GM12878 (cell line): ENCODE measurements around the gene COL23A1. TPM values are rescaled to one million over a fixed set of nuclear protein-coding genes. Genes with fewer than 3 reads are reported as not detected.

Experiments
- ATAC-seq: fragments of 200-7000 bp; cut with Tn5 transposase; 3 replicates; pipeline ENCODE4 v1.9.1; 2020; ENCODE audit warnings: mild to moderate bottlenecking, moderate library complexity
- BruUV-seq: library from RNA; stranded (reverse); fragments of 400-500 nt; replicated peaks from 2 replicates; lab custom pipeline; 2021; lab: Mats Ljungman, UMichigan
- CTCF ChIA-PET: fragments of 300-600 bp; sonication (Branson Sonifier 250); formaldehyde crosslinking; extraction: SDS; loops from one replicate; lab custom pipeline; 2021; ENCODE audit warnings: inconsistent platforms; lab: Yijun Ruan, JAX
- POLR2A ChIA-PET: fragments of 350-600 bp; formaldehyde crosslinking; extraction: SDS; loops from one replicate; lab custom pipeline; 2021; ENCODE audit warnings: inconsistent platforms; lab: Charles Lee
- RAD21 ChIA-PET: fragments of 300-600 bp; sonication (Branson Sonifier 250); formaldehyde crosslinking; loops from one replicate; lab custom pipeline; 2023; ENCODE audit warnings: antibody characterized with exemption; ENCODE audit not compliant: unreplicated experiment; lab: Charles Lee
- SMC1A ChIA-PET: fragments of 300-600 bp; sonication (Branson Sonifier 250); formaldehyde crosslinking; loops from one replicate; lab custom pipeline; 2023; ENCODE audit not compliant: unreplicated experiment, uncharacterized antibody; lab: Charles Lee
- DNase-seq: peaks from one replicate; pipeline ENCODE4 v3.0.0-alpha.2; 2011; ENCODE audit warnings: low read depth, low spot score
- FAIRE-seq: peaks from 3 replicates; lab custom pipeline; 2011; peaks lifted over from hg19 to GRCh38; lab: Jason Lieb, UNC
- H2AFZ ChIP-seq: 2 replicates; pipeline ENCODE4 v1.6.0; 2011; ENCODE audit warnings: low read depth, low read length, control low read depth; ENCODE audit not compliant: control insufficient read depth
- H3K27ac ChIP-seq: 2 replicates; pipeline ENCODE4 v1.5.1; 2011; ENCODE audit warnings: control low read depth; ENCODE audit not compliant: control insufficient read depth, insufficient read depth
- H3K27me3 ChIP-seq, 2 experiments: replicated peaks in 1 of 2; 2 replicates each; pipeline versions ENCODE4 v1.6.0 to v1.6.1; 2011; ENCODE audit warnings: low read length in 1 of 2; ENCODE audit not compliant: control insufficient read depth in 2 of 2, insufficient read depth in 2 of 2
- H3K36me3 ChIP-seq, 2 experiments: 2 replicates each; pipeline ENCODE4 v1.5.1; 2011; ENCODE audit warnings: low read length in 1 of 2; ENCODE audit not compliant: control insufficient read depth in 2 of 2, insufficient read depth in 2 of 2
- H3K4me1 ChIP-seq: 2 replicates; pipeline ENCODE4 v1.6.1; 2011; ENCODE audit warnings: mild to moderate bottlenecking, low read length, moderate library complexity, mixed read lengths; ENCODE audit not compliant: control insufficient read depth, insufficient read depth
- H3K4me2 ChIP-seq: 2 replicates; pipeline ENCODE4 v1.6.0; 2011; ENCODE audit warnings: control low read depth; ENCODE audit not compliant: control insufficient read depth, insufficient read depth
- H3K4me3 ChIP-seq: fragments of 200-600 bp; sonication (generic); 2 replicates; pipeline ENCODE4 v1.5.1; 2016
- H3K79me2 ChIP-seq: 2 replicates; pipeline ENCODE4 v1.6.0; 2011; ENCODE audit warnings: low read length; ENCODE audit not compliant: control insufficient read depth, insufficient read depth
- H3K9ac ChIP-seq: 2 replicates; pipeline ENCODE4 v1.8.0; 2011; ENCODE audit warnings: low read length, control low read depth, mixed read lengths; ENCODE audit not compliant: control insufficient read depth, insufficient read depth
- H3K9me3 ChIP-seq: replicated peaks from 3 replicates; pipeline ENCODE4 v1.5.1; 2011; ENCODE audit warnings: mild to moderate bottlenecking, low read length; ENCODE audit not compliant: control insufficient read depth, insufficient read depth
- H4K20me1 ChIP-seq: 2 replicates; pipeline ENCODE4 v1.6.0; 2011; ENCODE audit not compliant: control insufficient read depth, insufficient read depth
- CBX3 ChIP-seq: fragments of 200-600 bp; sonication (generic); IDR thresholded peaks from 2 replicates; pipeline ENCODE4 v1.6.1; 2016; ENCODE audit warnings: low read depth, borderline replicate concordance
- CUX1 ChIP-seq: IDR thresholded peaks from 2 replicates; pipeline ENCODE4 v1.6.1; 2012; ENCODE audit warnings: improper control_type of control experiment, low read depth, low read length; ENCODE audit not compliant: insufficient replicate concordance
- HCFC1 ChIP-seq: fragments of 150-350 bp; IDR thresholded peaks from 2 replicates; pipeline ENCODE4 v1.6.1; 2014; ENCODE audit warnings: low read length
- IRF5 ChIP-seq: fragments of 450-650 bp; IDR thresholded peaks from 2 replicates; pipeline ENCODE4 v1.6.1; 2017; ENCODE audit warnings: borderline replicate concordance
- NFIC ChIP-seq: IDR thresholded peaks from 2 replicates; pipeline ENCODE4 v1.6.1; 2012; ENCODE audit warnings: low read depth, mild to moderate bottlenecking, inconsistent platforms, low read length, moderate library complexity
- PKNOX1 ChIP-seq: fragments of 450-650 bp; IDR thresholded peaks from 2 replicates; pipeline ENCODE4 v1.6.1; 2016; ENCODE audit warnings: mild to moderate bottlenecking
- SMC3 ChIP-seq: IDR thresholded peaks from 2 replicates; pipeline ENCODE4 v1.6.1; 2011; ENCODE audit warnings: low read length, improper control_type of control experiment, borderline replicate concordance
- ZBTB33 ChIP-seq: fragments of 450-650 bp; IDR thresholded peaks from 2 replicates; pipeline ENCODE4 v1.6.1; 2017; ENCODE audit warnings: mild to moderate bottlenecking
- ZNF687 ChIP-seq: fragments of 450-650 bp; IDR thresholded peaks from 2 replicates; pipeline ENCODE4 v1.6.1; 2017; ENCODE audit warnings: mild to moderate bottlenecking, moderate library complexity
- ZSCAN29 ChIP-seq: fragments of 450-650 bp; IDR thresholded peaks from 2 replicates; pipeline ENCODE4 v1.6.1; 2017; ENCODE audit warnings: mild to moderate bottlenecking, moderate library complexity
- WGBS: methylation state at CpG from one replicate; pipeline ENCODE4 v1.1.6; 2016; ENCODE audit warnings: low lambda C conversion rate; ENCODE audit not compliant: insufficient replicate concordance, insufficient coverage; ENCODE audit errors: missing lambda C conversion rate; 5-methylcytosine and 5-hydroxymethylcytosine counted together
- in situ Hi-C: fragments of 300-500 bp; cut with MboI; formaldehyde crosslinking; loops from 9 replicates; pipeline ENCODE4 v1.14.3; 2018; ENCODE audit warnings: mixed read lengths
- intact Hi-C: fragments of 100-400 bp; cut with micrococcal nuclease; formaldehyde crosslinking; loops from one replicate; pipeline ENCODE4 v1.14.2; 2022; ENCODE audit not compliant: unreplicated experiment
- polyA plus RNA-seq, 11 experiments: library from polyadenylated mRNA; depleted of rRNA in 4 of 11; unstranded in 6 of 11; stranded (reverse) in 5 of 11; fragments of >200 nt; fragmentation: Nextera tagmentation in 4 of 11; fragmentation: Illumina TruSeq in 1 of 11; extraction: Ambion mirVana in 4 of 11; extraction: Trizol in 1 of 11; gene quantifications; 1 replicate in 1 of 11; 2 replicates in 10 of 11; pipeline versions ENCODE4 v1.2.1 to v1.2.3, GENCODE V29; 2011 to 2016; ENCODE audit warnings: inconsistent platforms in 2 of 11, missing spikeins in 2 of 11, low read depth in 1 of 11
- total RNA-seq, 4 experiments: library from RNA; depleted of rRNA in 3 of 4; stranded (reverse); fragments of >200 nt in 3 of 4; fragmentation: Illumina TruSeq in 1 of 4; extraction: Trizol in 1 of 4; gene quantifications; 2 replicates each; pipeline versions ENCODE4 v1.2.1 to v1.2.3, GENCODE V29; 2013 to 2021

Gene COL23A1
- total and polyA plus RNA-seq, 10 of the 15 experiments (the other 5 are each of a cell fraction or from before 2014, with no cell fraction given): 0.03 to 0.83 (median 0.09) TPM; not detected in 5

GRCh38 chr5:178297751-178298150 lies 292.4 kb downstream of the COL23A1 start:
- POLR2A ChIA-PET: no interaction called here
- no peak for ATAC-seq
- Histone ChIP-seq H3K79me2 (no peaks in the 10 kb centered on the region), H3K4me3 (no peak overlapping the region), H3K9me3 (peaks cover 2% of the 10 kb centered on the region; the same call in 2 of the 3 replicates), H2AFZ (no peak overlapping the region), H3K27ac (no peak overlapping the region), H3K4me2 (no peak overlapping the region), H3K4me1 (no peaks in the 10 kb centered on the region; the same call in 1 of the 2 replicates), H3K9ac (no peak overlapping the region), H3K36me3 (no peaks in the 10 kb centered on the region), H4K20me1 (no peaks in the 10 kb centered on the region), H3K27me3 (no peaks in the 10 kb centered on the region; a peak in 2 of 4 replicates)
- intact Hi-C loops (no loop called here), in situ Hi-C loops (no loop called here)
- DNase-seq: no peak
- no TSS peak for BruUV-seq
- 45% methylated on average over 8 of the region's 8 CpGs for WGBS
- RAD21 ChIA-PET: no interaction called here
- SMC1A ChIA-PET: no interaction called here
- CTCF ChIA-PET: no interaction called here
- FAIRE-seq: no peak
- TF ChIP-seq CBX3 (no peak), NFIC (no peak), ZSCAN29 (no peak), ZNF687 (no peak), IRF5 (no peak), ZBTB33 (no peak), SMC3 (no peak), HCFC1 (no peak), PKNOX1 (no peak), CUX1 (no peak)
